ENCODE data around the gene IRAK2. TPM values are rescaled to one million over a fixed set of nuclear protein-coding genes. Genes with fewer than 3 reads are reported as not detected.

Gene IRAK2
- total RNA-seq, 4 donors from 2014 or later, result 1.5 to 10.8 (median 4.7) TPM

DNA sequence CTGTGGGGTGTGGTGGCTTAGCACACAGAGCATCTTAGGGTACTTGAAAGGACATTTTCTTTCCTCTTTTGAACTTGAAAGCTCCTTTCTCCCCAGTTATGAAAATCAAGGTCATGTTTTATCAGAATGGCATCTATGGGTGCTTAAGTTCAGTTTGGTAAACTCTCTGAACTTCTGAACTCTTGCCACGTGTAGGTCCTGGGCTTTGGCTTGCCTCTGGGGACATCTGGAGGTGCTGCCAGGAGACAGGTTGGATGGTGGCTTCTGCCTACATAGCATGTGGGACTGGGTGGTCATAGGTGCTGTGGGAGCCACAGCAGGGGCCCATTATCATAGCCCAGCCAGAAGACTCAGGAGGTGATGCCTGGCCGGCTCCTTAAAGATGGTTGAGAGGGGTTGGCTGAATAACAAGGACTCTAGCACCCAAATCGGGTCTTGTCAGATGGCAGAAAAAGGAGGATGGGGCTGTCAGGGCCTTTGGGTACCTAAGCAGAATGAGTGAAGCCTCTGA is 112.5 kb downstream of the IRAK2 start:
- H3K9me3 ChIP-seq, result no peaks in the 10 kb centered on the region
- WGBS, 2 donors, result 73 to 89% methylated on average over 3 of the region's 3 CpGs
- H3K36me3 ChIP-seq, result peaks cover 0 to 68% (median 29%) of the 10 kb centered on the region in 3 donors
- H3K27ac ChIP-seq, result no peak overlapping the region
- no peak overlapping the region for H3K4me3 ChIP-seq
- peaks cover 0 to 26% (median 11%) of the 10 kb centered on the region in 4 donors for H3K4me1 ChIP-seq
- H3K27me3 ChIP-seq, result no peaks in the 10 kb centered on the region
- no peak for DNase-seq (ENCODE audit: low spot score in 2 of 2)
- TF ChIP-seq EP300 (IDR thresholded peaks at IDR 0.05) (no peak), CTCF (IDR thresholded peaks at IDR 0.05) (no peak)

DNA sequence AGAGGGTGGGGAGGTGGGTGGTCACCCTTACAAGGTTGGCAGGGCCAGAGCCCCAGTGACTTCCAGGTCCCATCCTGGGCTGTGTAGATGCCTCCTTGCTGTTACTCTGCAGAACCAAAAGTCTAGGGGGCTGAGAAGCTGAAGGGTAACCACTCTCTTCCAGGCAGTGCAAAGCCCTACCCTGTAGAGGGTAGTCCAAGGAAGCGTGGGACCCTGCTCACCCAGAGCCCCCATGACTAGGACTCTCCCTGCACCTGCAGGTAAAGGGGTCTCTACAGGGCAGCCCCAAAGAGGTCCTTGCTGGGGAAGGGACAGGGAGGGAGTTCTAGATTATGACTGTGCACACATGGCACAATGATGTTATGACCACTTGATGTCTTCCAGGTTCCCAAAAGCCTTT is 113.8 kb downstream of the IRAK2 start:
- 100% methylated on average over 1 of the region's 1 CpG for WGBS, 2 donors
- TF ChIP-seq EP300 (IDR thresholded peaks at IDR 0.05) (no peak), POLR2A (IDR thresholded peaks at IDR 0.05) (no peak), CTCF (IDR thresholded peaks at IDR 0.05) (no peak)
- Histone ChIP-seq H3K27me3 (no peaks in the 10 kb centered on the region), H3K9me3 (no peaks in the 10 kb centered on the region), H3K4me1 (peaks cover 0 to 18% (median 6%) of the 10 kb centered on the region in 4 donors), H3K27ac (peak overlapping the region in 1 of 4 donors; percentile 13), H3K36me3 (peaks cover 0 to 60% (median 29%) of the 10 kb centered on the region in 3 donors), H3K4me3 (no peak overlapping the region)
- DNase-seq (ENCODE audit: low spot score in 2 of 2), result no peak

GRCh38 chr3:10279384-10280176 is 114.9 kb downstream of the IRAK2 start:
- Histone ChIP-seq H3K4me3 (no peak overlapping the region), H3K27me3 (no peaks in the 10 kb centered on the region), H3K36me3 (peaks cover 0 to 68% (median 29%) of the 10 kb centered on the region in 3 donors), H3K9me3 (no peaks in the 10 kb centered on the region), H3K27ac (no peak overlapping the region), H3K4me1 (peaks cover 0 to 7% (median 0%) of the 10 kb centered on the region in 4 donors)
- no peak for DNase-seq (ENCODE audit: low spot score in 2 of 2)
- WGBS, 2 donors, result 88 to 90% methylated on average over 13 of the region's 13 CpGs
- no peak for TF ChIP-seq CTCF (IDR thresholded peaks at IDR 0.05)

DNA sequence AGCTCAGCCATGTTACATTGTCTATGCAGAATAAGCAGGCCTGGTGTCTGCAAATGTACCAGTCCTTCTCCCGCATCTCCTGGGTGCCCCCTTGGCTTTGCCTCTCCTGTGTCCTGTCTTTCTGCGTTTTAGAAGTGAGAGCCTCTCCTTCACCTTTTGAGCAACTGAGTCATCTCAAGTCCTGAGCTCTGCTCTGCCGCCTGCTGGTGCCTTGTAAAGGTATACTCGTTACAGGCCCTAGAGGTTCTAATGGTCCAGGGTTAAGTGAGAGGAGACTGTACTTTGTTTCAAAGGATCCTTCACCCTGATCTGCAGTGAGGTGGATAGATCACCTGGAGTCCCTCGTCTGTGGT is 115.4 kb downstream of the IRAK2 start:
- H3K27me3 ChIP-seq, result no peaks in the 10 kb centered on the region
- WGBS, 2 donors, result 67 to 78% methylated on average over 5 of the region's 5 CpGs
- DNase-seq (ENCODE audit: low spot score in 2 of 2), result no peak

More for the DNA sequence above, 115.4 kb downstream of the IRAK2 start:
- Histone ChIP-seq H3K27ac (no peak overlapping the region), H3K4me1 (peaks cover 0 to 3% (median 0%) of the 10 kb centered on the region in 4 donors), H3K9me3 (no peaks in the 10 kb centered on the region), H3K4me3 (no peak overlapping the region), H3K36me3 (peaks cover 0 to 74% (median 29%) of the 10 kb centered on the region in 3 donors)
- TF ChIP-seq POLR2A (IDR thresholded peaks at IDR 0.05) (no peak), EP300 (IDR thresholded peaks at IDR 0.05) (no peak), CTCF (IDR thresholded peaks at IDR 0.05) (no peak)
